Measurements from ENCODE around the gene CHD3.

DNA sequence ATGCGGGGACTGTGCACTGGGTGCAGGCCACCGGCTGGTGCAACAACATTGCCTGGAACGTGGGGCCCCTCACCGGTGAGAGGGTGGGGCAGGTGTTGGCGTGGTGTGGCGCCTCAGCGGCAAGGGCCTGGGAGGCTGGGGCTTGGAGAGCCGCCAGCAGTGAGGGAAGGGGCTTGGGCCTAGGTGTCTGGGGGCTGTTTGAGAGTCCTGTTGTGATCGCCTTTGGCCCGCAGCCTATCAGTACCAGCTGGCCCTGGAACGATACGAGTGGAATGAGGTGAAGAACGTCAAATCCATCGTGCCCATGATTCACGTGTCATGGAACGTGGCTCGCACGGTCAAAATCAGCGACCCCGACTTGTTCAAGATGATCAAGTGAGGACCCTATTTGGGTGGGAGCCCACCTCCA is 36.3 kb upstream of the CHD3 start:
- no peak for TF ChIP-seq POLR2A (IDR thresholded peaks at IDR 0.05)
- TF ChIP-seq, protein P1, sequence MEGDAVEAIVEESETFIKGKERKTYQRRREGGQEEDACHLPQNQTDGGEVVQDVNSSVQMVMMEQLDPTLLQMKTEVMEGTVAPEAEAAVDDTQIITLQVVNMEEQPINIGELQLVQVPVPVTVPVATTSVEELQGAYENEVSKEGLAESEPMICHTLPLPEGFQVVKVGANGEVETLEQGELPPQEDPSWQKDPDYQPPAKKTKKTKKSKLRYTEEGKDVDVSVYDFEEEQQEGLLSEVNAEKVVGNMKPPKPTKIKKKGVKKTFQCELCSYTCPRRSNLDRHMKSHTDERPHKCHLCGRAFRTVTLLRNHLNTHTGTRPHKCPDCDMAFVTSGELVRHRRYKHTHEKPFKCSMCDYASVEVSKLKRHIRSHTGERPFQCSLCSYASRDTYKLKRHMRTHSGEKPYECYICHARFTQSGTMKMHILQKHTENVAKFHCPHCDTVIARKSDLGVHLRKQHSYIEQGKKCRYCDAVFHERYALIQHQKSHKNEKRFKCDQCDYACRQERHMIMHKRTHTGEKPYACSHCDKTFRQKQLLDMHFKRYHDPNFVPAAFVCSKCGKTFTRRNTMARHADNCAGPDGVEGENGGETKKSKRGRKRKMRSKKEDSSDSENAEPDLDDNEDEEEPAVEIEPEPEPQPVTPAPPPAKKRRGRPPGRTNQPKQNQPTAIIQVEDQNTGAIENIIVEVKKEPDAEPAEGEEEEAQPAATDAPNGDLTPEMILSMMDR (IDR thresholded peaks at IDR 0.05) = no peak
